Measurements from ENCODE around the gene FASLG. TPM values are rescaled to one million over a fixed set of nuclear protein-coding genes. Genes with fewer than 3 reads are reported as not detected.
A peak's percentile ranks its signal among the peaks of the same experiment; 100 is the strongest.

The FASLG gene
- total and polyA plus RNA-seq, 2 donors: 0.04 to 0.26 TPM

DNA sequence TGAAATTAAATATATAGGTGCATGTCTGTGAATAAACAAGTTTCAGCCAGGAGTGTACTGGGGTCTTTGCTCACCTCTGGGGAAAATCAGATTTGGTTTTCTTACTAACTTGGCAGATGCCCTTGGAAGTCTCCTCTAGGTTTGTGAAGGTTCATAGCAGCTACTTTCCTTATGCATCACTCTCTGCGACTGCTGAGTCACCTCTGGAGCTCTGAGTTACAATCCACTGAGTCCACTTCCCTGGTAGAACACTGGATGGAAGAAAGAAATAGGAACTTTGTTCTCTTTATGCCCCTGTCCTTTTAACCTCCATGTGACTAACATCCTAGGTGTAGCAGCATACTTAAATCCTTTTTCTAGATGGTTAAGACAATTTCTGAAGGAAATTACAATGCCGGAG, 4.4 kb upstream of the FASLG start:
- H3K27ac ChIP-seq (ENCODE audit: low read depth): no peak overlapping the region
- 89% methylated on average over 2 of the region's 2 CpGs for WGBS
- no peaks in the 10 kb centered on the region for H3K4me1 ChIP-seq (ENCODE audit: insufficient read depth)
- DNase-seq (ENCODE audit: extremely low spot score): no peak
- no peak overlapping the region for H3K4me3 ChIP-seq (ENCODE audit: low read depth, low read length)
- H3K36me3 ChIP-seq (ENCODE audit: insufficient read depth): no peaks in the 10 kb centered on the region

DNA sequence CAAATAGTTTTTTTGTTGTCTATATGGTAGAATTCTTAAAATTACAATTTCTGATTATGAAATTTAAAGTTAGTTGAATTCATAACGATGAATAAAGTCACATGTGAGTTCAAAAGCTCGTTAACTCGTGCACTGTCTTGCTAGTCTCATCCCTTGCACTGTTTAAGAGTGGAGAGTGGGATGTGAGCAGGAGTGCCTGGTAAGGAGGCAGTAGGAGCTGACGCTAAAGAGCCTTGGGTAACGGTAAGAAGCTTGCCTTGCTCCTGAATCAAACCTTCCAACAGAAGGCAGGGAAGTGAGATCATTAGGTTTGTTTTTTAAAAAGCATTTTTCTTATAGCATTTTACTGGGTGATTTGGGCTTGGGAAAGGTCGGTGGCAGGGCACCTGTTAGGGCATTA, 2.3 kb upstream of the FASLG start:
- Histone ChIP-seq H3K36me3 (ENCODE audit: insufficient read depth) (no peaks in the 10 kb centered on the region), H3K4me1 (ENCODE audit: insufficient read depth) (no peaks in the 10 kb centered on the region), H3K4me3 (ENCODE audit: low read depth, low read length) (no peak overlapping the region), H3K27ac (ENCODE audit: low read depth) (no peak overlapping the region)
- 71% methylated on average over 6 of the region's 6 CpGs for WGBS
- no peak for DNase-seq (ENCODE audit: extremely low spot score)

DNA sequence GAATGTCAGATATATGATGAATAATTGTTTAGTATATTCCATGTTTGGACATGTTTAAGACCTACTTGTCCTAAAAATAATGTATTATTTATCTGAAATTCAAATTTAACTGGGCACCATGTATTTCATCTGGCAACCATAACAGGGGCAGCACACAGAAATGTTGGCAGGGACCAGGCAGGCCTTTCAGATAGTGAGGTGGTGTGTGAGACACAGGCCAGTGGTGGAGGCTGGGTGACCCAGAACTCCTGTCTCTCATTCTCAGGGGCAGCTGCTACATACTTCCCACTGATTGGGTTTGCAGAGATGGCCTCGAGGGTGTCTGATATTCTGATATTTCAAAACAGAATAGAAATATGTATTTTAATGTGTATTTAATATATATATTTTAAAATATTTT, 1.3 kb upstream of the FASLG start:
- Histone ChIP-seq H3K4me3 (ENCODE audit: low read depth, low read length) (no peak overlapping the region), H3K4me1 (ENCODE audit: insufficient read depth) (no peaks in the 10 kb centered on the region), H3K27ac (ENCODE audit: low read depth) (no peak overlapping the region), H3K36me3 (ENCODE audit: insufficient read depth) (no peaks in the 10 kb centered on the region)
- no peak for DNase-seq (ENCODE audit: extremely low spot score)
- WGBS: 86% methylated on average over 1 of the region's 1 CpG

DNA sequence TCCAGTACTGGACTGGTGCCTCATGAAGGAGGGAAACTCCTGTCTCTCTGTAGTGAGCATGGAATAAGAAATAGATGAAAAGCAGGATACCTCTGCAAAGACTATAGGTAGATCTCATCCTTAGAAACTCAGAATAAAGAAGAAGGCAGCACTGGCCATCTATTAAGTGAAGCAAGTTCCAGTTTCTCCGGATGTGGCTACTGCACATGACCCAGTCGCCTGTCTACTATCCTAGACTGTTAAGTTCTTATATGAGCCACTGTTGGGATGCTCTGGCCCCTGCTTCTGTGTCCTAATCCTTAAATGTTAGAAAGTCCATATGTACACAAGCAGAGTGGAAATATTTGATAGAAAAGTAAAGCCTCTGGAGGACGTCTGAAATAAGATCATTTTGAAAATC, 2.2 kb downstream of the FASLG start:
- WGBS: 72% methylated on average over 3 of the region's 3 CpGs
- no peak for DNase-seq (ENCODE audit: extremely low spot score)

DNA sequence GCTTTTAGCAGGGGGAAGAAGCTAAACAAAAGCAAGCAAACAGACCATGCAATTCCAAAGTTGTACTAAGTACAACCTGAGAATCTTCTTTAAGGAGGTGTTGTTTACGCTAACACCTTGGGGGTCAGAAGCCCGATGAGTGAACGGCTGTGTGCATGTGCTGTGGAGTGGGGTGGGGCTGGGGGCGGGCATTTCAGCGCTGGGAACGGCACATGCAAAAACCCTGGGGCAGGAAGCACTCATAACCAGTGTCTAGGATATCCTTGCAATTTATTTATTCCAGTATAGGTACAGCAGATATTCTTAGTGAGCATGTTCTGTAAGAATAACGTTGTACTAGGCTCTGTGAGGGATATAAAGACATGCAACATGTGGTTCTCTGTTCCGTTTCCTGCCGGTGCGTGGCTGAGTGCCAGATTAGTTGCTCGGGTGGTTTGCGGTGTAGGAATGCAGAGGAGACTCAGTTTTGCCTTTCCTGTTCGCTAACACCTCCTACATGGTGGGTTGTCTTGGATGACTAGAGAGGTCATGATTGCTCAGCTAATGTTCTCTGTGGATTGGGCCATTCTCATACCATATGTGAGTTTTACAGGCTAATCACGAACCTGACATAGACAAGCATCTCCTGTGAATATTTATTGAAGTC, 3.7 kb downstream of the FASLG start:
- no peak for DNase-seq (ENCODE audit: extremely low spot score)
- Histone ChIP-seq H3K4me1 (ENCODE audit: insufficient read depth) (no peaks in the 10 kb centered on the region), H3K27ac (ENCODE audit: low read depth) (no peak overlapping the region), H3K36me3 (ENCODE audit: insufficient read depth) (no peaks in the 10 kb centered on the region), H3K4me3 (ENCODE audit: low read depth, low read length) (no peak overlapping the region)
- 41% methylated on average over 14 of the region's 14 CpGs for WGBS

More for the DNA sequence above, 2.2 kb downstream of the FASLG start:
- Histone ChIP-seq H3K27ac (ENCODE audit: low read depth) (no peak overlapping the region), H3K4me3 (ENCODE audit: low read depth, low read length) (no peak overlapping the region), H3K4me1 (ENCODE audit: insufficient read depth) (no peaks in the 10 kb centered on the region), H3K36me3 (ENCODE audit: insufficient read depth) (no peaks in the 10 kb centered on the region)

DNA sequence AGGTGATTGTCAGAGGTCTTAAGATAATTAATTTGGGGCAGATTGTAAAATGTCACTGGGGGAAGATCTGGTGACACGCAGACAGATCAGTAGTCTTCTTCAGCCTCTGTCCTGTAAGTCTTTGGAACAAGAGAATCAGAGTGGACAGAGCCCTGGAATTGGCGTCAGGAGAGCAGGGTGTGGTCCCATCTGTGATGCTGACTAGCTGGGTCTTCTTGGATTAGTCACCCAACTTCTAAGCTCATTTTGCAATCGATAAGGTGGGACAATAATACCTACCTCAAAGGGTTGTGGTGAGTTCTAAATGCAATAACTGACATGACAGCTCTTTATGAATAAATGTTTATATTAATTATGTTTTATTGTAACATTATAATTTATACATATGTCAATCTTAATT, 4.8 kb downstream of the FASLG start:
- WGBS: 88% methylated on average over 3 of the region's 3 CpGs
- DNase-seq (ENCODE audit: extremely low spot score): no peak
- no peaks in the 10 kb centered on the region for H3K4me1 ChIP-seq (ENCODE audit: insufficient read depth)
- no peaks in the 10 kb centered on the region for H3K36me3 ChIP-seq (ENCODE audit: insufficient read depth)
- H3K27ac ChIP-seq (ENCODE audit: low read depth): no peak overlapping the region
- no peak overlapping the region for H3K4me3 ChIP-seq (ENCODE audit: low read depth, low read length)

DNA sequence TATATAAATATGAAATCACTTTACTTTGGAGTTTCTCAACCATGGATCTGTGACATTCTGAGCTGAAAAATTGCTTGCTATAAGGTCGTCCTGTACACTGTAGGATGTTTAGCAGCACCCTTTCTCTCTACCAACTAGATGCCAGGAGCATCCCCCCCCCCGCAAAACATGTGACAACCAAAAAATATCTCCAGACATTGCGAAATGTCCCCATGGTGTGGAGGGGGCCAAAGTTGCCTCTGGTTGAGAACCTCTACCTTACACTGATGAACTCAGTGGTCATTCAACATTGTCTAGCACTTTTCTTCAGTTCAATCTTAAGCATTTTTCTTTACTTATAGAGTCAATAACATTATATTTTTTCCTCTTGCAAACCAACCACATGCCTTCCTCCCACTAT, 9.2 kb downstream of the FASLG start:
- Histone ChIP-seq H3K4me3 (ENCODE audit: low read depth, low read length) (no peak overlapping the region), H3K27ac (ENCODE audit: low read depth) (no peak overlapping the region), H3K36me3 (ENCODE audit: insufficient read depth) (no peaks in the 10 kb centered on the region), H3K4me1 (ENCODE audit: insufficient read depth) (no peaks in the 10 kb centered on the region)
- WGBS: 90% methylated on average over 3 of the region's 3 CpGs
- DNase-seq (ENCODE audit: extremely low spot score): no peak

DNA sequence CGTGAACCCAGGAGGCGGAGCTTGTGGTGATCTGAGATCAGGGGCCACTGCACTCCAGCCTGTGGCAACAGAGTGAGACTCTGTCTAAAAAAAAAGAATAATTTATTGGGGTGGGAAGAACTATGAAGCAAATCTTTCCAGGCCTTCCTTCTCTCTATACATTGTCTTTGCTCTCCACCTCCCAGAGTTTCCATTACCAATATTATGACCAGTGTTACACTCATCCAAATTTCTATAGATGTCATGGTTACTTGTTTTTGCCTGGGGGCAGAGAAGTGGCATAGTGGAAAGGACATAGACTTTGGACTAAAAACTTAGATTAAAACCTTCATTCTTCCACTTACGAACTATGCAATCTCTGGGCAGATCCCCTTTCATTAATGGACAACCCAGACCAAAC, 10.1 kb downstream of the FASLG start:
- Histone ChIP-seq H3K27ac (ENCODE audit: low read depth) (no peak overlapping the region), H3K4me3 (ENCODE audit: low read depth, low read length) (no peak overlapping the region), H3K4me1 (ENCODE audit: insufficient read depth) (no peaks in the 10 kb centered on the region), H3K36me3 (ENCODE audit: insufficient read depth) (no peaks in the 10 kb centered on the region)
- WGBS: 96% methylated on average over 3 of the region's 3 CpGs
- DNase-seq (ENCODE audit: extremely low spot score): no peak

DNA sequence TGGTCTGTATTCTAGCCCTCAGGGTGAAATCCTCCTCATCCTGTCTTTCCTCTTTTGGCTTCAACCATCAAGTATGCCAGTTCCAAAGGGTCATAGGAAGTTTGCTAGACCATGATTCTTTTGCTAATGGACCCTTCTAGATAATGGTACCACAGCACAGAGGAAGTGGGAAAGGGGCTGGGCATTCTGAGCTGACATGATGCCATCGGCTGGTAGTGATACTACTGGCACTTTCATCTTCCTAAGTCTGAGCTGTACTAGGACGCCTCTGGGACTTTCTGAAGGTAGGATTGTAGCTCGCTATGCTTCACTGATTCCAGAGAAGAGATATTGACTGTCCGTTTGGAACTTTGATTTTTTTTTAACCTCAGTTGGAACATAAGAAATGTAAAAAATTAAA, 11.4 kb downstream of the FASLG start:
- WGBS: 72% methylated on average over 4 of the region's 4 CpGs
- no peak for DNase-seq (ENCODE audit: extremely low spot score)
- Histone ChIP-seq H3K4me3 (ENCODE audit: low read depth, low read length) (no peak overlapping the region), H3K4me1 (ENCODE audit: insufficient read depth) (no peaks in the 10 kb centered on the region), H3K36me3 (ENCODE audit: insufficient read depth) (no peaks in the 10 kb centered on the region), H3K27ac (ENCODE audit: low read depth) (no peak overlapping the region)

DNA sequence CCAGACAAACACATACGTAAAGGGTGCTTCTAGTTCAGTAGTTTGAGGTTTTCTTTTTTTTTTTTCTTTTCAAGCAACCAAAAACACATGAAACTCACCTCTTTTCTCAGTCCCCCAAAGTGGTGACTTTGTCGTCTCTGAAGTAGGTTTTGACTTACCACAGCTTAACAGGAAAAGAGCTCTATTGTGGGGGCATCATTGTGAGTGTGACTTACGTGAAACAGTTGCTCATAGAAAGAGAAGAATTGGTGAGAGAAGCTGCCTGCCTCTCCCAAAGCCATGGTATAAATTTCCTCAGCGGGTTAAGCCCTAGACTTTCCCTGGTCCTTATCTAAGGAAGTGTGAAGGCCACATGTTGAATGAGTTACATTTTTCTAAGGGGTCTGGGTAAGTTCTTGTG, 11.9 kb downstream of the FASLG start:
- WGBS: 44% methylated on average over 4 of the region's 4 CpGs

DNA sequence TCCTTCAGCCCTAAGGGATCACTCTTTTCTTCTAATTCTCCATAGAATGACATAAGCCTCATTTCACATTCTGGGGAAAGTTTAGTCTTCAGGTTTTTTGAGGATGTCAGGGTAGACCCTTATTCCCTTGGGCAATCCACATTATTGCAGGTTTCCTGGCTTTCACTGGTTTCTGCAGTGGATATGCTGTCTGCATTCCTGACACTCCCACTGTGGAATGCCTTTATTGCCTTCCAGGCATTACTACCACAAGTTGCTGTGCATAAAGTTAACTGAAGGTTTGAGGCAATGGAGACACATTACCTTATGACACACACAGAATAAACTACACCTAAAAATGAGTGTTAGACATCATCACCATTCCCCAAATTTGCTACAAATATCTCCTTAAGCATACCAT, 12.7 kb downstream of the FASLG start:
- Histone ChIP-seq H3K27ac (ENCODE audit: low read depth) (no peak overlapping the region), H3K4me1 (ENCODE audit: insufficient read depth) (no peaks in the 10 kb centered on the region), H3K4me3 (ENCODE audit: low read depth, low read length) (no peak overlapping the region), H3K36me3 (ENCODE audit: insufficient read depth) (no peaks in the 10 kb centered on the region)
- DNase-seq (ENCODE audit: extremely low spot score): no peak

More for the DNA sequence above, 11.9 kb downstream of the FASLG start:
- H3K4me3 ChIP-seq (ENCODE audit: low read depth, low read length): no peak overlapping the region
- H3K36me3 ChIP-seq (ENCODE audit: insufficient read depth): no peaks in the 10 kb centered on the region
- H3K4me1 ChIP-seq (ENCODE audit: insufficient read depth): no peaks in the 10 kb centered on the region
- no peak overlapping the region for H3K27ac ChIP-seq (ENCODE audit: low read depth)
- no peak for DNase-seq (ENCODE audit: extremely low spot score)

DNA sequence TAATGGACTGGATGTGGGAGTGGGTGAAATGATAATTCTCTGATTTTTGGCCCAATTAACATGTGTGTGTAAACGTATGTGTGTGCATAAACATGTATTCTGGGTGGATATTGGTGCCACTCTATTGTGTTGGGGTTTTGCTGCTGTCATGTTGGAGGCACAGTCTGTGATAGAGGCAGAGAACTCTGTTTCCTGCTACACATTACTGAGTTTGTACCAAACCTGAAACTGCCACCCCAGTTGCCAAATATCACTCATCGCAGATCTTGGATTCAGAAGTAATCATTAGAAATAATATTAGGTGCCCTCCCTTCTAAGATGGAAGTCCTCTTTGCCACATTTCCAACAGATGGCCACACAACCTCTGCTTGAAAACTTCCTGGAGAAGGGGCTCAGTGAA, 13.8 kb downstream of the FASLG start:
- Histone ChIP-seq H3K4me3 (ENCODE audit: low read depth, low read length) (no peak overlapping the region), H3K36me3 (ENCODE audit: insufficient read depth) (no peaks in the 10 kb centered on the region), H3K27ac (ENCODE audit: low read depth) (no peak overlapping the region), H3K4me1 (ENCODE audit: insufficient read depth) (no peaks in the 10 kb centered on the region)
- WGBS: 60% methylated on average over 2 of the region's 2 CpGs
- DNase-seq (ENCODE audit: extremely low spot score): no peak

DNA sequence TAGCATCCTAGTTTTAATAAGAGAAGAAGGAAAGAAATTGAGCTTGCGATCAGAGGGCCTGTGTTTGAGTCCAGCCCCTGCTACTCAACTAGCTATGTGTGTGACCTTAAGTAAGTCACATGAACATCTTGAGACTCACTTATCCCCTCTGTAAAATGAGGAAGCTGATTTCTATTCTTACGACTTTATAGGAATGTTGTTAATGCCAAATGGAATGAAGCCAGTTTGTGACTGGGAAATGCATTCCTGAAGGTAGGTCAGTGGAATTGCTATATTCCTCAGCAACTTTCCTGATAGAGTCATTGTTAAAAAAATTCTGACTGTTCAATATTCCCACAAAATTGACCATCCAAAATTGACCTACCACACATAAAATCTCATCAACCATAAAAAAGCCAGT, 14.9 kb downstream of the FASLG start:
- no peak for DNase-seq (ENCODE audit: extremely low spot score)
- Histone ChIP-seq H3K36me3 (ENCODE audit: insufficient read depth) (no peaks in the 10 kb centered on the region), H3K27ac (ENCODE audit: low read depth) (no peak overlapping the region), H3K4me3 (ENCODE audit: low read depth, low read length) (no peak overlapping the region), H3K4me1 (ENCODE audit: insufficient read depth) (no peaks in the 10 kb centered on the region)
- WGBS: 66% methylated on average over 2 of the region's 2 CpGs

DNA sequence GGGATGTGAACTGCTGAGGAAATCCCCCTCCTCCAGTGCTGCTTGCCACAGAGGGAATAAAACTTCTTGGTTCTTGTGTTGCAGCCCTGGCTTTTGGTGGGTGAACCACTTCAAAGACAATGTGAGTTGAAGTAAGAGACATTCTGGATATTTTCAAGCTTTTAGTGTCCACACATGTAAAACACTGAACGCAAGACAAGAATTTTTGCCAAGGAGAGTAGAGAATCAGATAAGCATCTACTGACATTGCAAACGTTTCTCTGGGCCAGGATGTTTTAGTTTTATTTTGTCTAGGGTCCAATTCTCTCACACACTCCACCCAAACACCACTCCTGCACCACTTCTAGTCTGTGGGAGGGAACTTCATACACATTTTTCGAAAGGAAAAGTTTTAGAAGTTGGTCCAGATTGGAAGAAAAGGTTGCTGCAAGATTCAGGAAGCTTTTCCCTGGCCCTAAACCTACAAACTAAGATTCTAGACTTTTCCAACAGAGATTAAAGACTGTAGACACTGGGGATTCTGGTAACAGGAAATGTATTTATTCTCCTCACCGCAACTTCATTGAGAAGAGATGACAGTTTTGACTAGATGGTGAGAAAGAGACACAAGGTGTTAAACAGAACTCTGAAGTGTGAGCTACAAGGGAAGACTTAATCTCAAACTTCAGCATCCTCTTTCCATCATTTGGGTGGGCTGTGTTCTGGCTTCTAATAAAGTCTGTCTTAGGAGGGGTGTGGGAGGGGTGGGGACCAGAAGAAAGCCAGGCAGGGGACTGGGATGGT, 16.1 kb downstream of the FASLG start:
- H3K4me3 ChIP-seq (ENCODE audit: low read depth, low read length): no peak overlapping the region
- peak overlapping the region; percentile 38 for H3K27ac ChIP-seq (ENCODE audit: low read depth)
- 33% methylated on average over 4 of the region's 4 CpGs for WGBS

More for the DNA sequence above, 16.1 kb downstream of the FASLG start:
- H3K4me1 ChIP-seq (ENCODE audit: insufficient read depth): no peaks in the 10 kb centered on the region
- DNase-seq (ENCODE audit: extremely low spot score): peak; percentile 15
- H3K36me3 ChIP-seq (ENCODE audit: insufficient read depth): no peaks in the 10 kb centered on the region
